BLaER1 treated with 17β-estradiol and CSF1 and Interleukin-3, amounts not matched to agents 10 nM and 100 nM (cell line): ENCODE results near the gene DYNC1H1.

Experiments used
- H3K27ac ChIP-seq, 11 experiments: shearing (Covaris generic); formaldehyde crosslinking; 2 replicates each; pipeline ENCODE4 v1.8.1; 2022
- H3K27me3 ChIP-seq, 11 experiments: shearing (Covaris generic); formaldehyde crosslinking; 2 replicates each; pipeline ENCODE4 v1.8.1; 2022
- H3K36me3 ChIP-seq, 11 experiments: shearing (Covaris generic); formaldehyde crosslinking; 2 replicates each; pipeline ENCODE4 v1.8.1; 2022
- H3K4me1 ChIP-seq, 10 experiments: shearing (Covaris generic); formaldehyde crosslinking; 2 replicates each; pipeline ENCODE4 v1.8.1; 2022
- H3K4me2 ChIP-seq, 11 experiments: shearing (Covaris generic); formaldehyde crosslinking; 2 replicates each; pipeline ENCODE4 v1.8.1; 2022
- H3K4me3 ChIP-seq, 10 experiments: shearing (Covaris generic); formaldehyde crosslinking; 2 replicates each; pipeline ENCODE4 v1.8.1; 2022
- H3K9ac ChIP-seq, 11 experiments: shearing (Covaris generic); formaldehyde crosslinking; 2 replicates each; pipeline ENCODE4 v1.8.1; 2022
- H3K9me3 ChIP-seq, 11 experiments: shearing (Covaris generic); formaldehyde crosslinking; replicated peaks in 1 of 11; 2 replicates each; pipeline ENCODE4 v1.8.1; 2022
- H4K20me1 ChIP-seq, 11 experiments: shearing (Covaris generic); formaldehyde crosslinking; 2 replicates each; pipeline ENCODE4 v1.8.1; 2022
- Cebpa-rat ChIP-seq, 11 experiments: shearing (Covaris generic); IDR thresholded peaks; 2 replicates each; pipeline ENCODE4 v1.8.1; 2022

The DYNC1H1 gene

DNA sequence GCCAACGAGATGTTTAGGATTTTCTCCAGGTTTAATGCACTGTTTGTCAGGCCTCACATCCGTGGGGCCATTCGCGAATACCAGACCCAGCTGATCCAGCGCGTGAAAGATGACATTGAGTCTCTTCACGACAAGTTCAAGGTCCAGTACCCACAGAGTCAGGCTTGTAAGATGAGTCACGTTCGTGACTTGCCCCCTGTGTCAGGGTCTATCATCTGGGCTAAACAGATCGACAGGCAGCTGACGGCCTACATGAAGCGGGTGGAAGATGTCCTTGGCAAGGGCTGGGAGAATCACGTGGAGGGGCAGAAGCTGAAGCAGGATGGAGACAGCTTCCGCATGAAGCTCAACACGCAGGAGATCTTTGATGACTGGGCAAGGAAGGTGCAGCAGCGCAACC lies 21.6 kb downstream of the DYNC1H1 start:
- no peak for TF ChIP-seq Cebpa-rat (IDR thresholded peaks at IDR 0.05)
- H4K20me1 ChIP-seq: peaks cover 46 to 88% (median 76%) of the 10 kb centered on the region in 11 experiments; a peak in 20 of 22 replicates

GRCh38 chr14:101986953-101987352 lies 22.6 kb downstream of the DYNC1H1 start:
- Histone ChIP-seq H4K20me1 (peaks cover 54 to 91% (median 83%) of the 10 kb centered on the region in 11 experiments), H3K4me2 (no peak overlapping the region), H3K36me3 (peaks cover 99 to 100% (median 100%) of the 10 kb centered on the region in 11 experiments), H3K4me3 (no peak overlapping the region), H3K9ac (no peak overlapping the region), H3K27ac (no peak overlapping the region), H3K4me1 (peaks cover 0 to 20% (median 14%) of the 10 kb centered on the region in 10 experiments; a peak in 18 of 20 replicates), H3K27me3 (no peaks in the 10 kb centered on the region), H3K9me3 (no peaks in the 10 kb centered on the region)
- TF ChIP-seq Cebpa-rat (IDR thresholded peaks at IDR 0.05): no peak

More for the DNA sequence above, 21.6 kb downstream of the DYNC1H1 start:
- H3K27ac ChIP-seq: no peak overlapping the region
- H3K27me3 ChIP-seq: no peaks in the 10 kb centered on the region
- H3K36me3 ChIP-seq: peaks cover 99 to 100% (median 100%) of the 10 kb centered on the region in 11 experiments
- H3K9me3 ChIP-seq: no peaks in the 10 kb centered on the region
- H3K4me1 ChIP-seq: peaks cover 2 to 11% (median 5%) of the 10 kb centered on the region in 10 experiments
- no peak overlapping the region for H3K9ac ChIP-seq
- no peak overlapping the region for H3K4me2 ChIP-seq
- no peak overlapping the region for H3K4me3 ChIP-seq

DNA sequence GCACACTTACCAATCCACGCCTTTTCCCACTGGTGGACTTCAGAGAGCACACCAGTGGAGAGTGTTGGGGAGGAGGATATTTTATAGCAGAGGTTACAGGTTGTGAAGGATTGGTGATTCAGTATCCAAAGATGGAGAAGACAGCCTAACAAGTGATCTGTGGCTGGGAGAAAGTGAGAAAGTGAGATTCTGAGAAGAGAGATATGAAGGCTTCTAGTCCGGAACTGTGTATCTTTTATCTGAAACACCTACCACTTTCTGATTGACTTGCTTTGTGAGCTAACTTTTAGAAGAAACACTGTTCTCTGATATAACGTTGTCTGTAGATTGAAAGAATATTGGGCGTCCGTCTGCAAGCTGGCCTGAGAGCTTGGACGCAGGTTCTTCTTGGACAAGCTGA lies 24.0 kb downstream of the DYNC1H1 start:
- H3K4me3 ChIP-seq: no peak overlapping the region
- no peaks in the 10 kb centered on the region for H3K27me3 ChIP-seq
- H3K4me2 ChIP-seq: no peak overlapping the region
- peaks cover 97 to 100% (median 100%) of the 10 kb centered on the region in 11 experiments for H3K36me3 ChIP-seq
- H4K20me1 ChIP-seq: peaks cover 66 to 100% (median 93%) of the 10 kb centered on the region in 11 experiments
- no peak overlapping the region for H3K9ac ChIP-seq
- H3K4me1 ChIP-seq: peaks cover 12 to 34% (median 26%) of the 10 kb centered on the region in 10 experiments
- H3K9me3 ChIP-seq: no peaks in the 10 kb centered on the region
- H3K27ac ChIP-seq: no peak overlapping the region
- no peak for TF ChIP-seq Cebpa-rat (IDR thresholded peaks at IDR 0.05)

GRCh38 chr14:101991352-101991751 lies 27.0 kb downstream of the DYNC1H1 start:
- Histone ChIP-seq H3K4me3 (no peak overlapping the region), H3K4me2 (peak overlapping the region in 8 of 11 experiments; percentile 7 to 69 (median 60); a peak in 13 of 22 replicates), H3K9ac (peak overlapping the region in 4 of 11 experiments; percentile 16 to 34 (median 26); a peak in 3 of 22 replicates), H3K27ac (peak overlapping the region in 2 of 11 experiments; percentile 12 to 50; a peak in 3 of 22 replicates), H3K36me3 (peaks cover 97 to 100% (median 100%) of the 10 kb centered on the region in 11 experiments), H3K4me1 (peaks cover 12 to 34% (median 26%) of the 10 kb centered on the region in 10 experiments), H3K9me3 (no peaks in the 10 kb centered on the region), H3K27me3 (no peaks in the 10 kb centered on the region), H4K20me1 (peaks cover 56 to 86% (median 80%) of the 10 kb centered on the region in 11 experiments)
- TF ChIP-seq Cebpa-rat (IDR thresholded peaks at IDR 0.05): no peak

GRCh38 chr14:101992708-101993107 lies 28.3 kb downstream of the DYNC1H1 start:
- peaks cover 51 to 86% (median 79%) of the 10 kb centered on the region in 11 experiments for H4K20me1 ChIP-seq
- H3K4me3 ChIP-seq: no peak overlapping the region
- peak overlapping the region in 5 of 11 experiments; percentile 0 to 44 (median 8); a peak in 4 of 22 replicates for H3K27ac ChIP-seq
- no peaks in the 10 kb centered on the region for H3K9me3 ChIP-seq
- TF ChIP-seq Cebpa-rat (IDR thresholded peaks at IDR 0.05): no peak
- H3K36me3 ChIP-seq: peaks cover 97 to 100% (median 100%) of the 10 kb centered on the region in 11 experiments
- H3K4me1 ChIP-seq: peaks cover 12 to 34% (median 26%) of the 10 kb centered on the region in 10 experiments
- peak overlapping the region in 10 of 11 experiments; percentile 10 to 69 (median 56); a peak in 18 of 22 replicates for H3K4me2 ChIP-seq
- no peaks in the 10 kb centered on the region for H3K27me3 ChIP-seq
- peak overlapping the region in 2 of 11 experiments; percentile 5 to 11; a peak in 2 of 22 replicates for H3K9ac ChIP-seq

DNA sequence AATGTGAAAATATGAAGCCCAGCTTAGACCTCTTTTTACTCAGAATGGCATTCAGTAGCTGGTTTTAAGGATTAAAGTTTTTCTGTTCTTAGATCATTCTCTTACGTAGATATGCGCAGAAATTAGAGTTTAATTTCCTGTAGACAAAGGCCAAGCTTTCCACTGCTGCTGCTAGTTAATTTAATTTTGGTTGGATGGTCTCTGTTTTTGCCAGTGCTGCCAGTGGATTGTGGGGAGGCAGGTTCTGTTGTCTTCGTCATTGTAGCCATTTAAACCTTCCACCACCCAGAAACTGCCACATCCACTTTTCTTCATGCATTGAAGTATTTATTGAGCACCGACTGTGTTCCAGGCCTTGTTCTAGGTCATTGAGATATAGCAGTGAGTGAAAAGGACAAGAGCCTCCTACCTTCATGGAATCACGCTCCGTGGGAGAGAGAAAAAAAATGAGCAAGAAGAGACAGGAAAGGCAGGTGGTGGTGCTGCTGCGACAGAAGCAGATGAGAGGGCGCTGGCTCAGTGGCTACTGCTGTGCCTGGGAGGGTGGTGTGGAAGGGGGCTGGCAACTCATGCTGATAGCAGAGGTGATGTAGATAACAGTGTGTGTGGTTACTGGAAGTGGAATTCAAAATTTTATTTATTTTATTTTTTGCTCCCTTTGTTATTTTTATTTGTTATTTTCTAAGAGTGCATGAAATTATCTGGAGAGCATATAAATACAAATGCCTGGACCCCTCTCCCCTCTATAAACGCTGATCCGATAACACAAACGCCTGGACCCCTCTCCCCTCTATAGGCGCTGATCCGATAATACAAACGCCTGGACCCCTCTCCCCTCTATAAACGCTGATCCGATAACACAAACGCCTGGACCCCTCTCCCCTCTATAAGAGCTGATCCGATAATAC lies 33.3 kb downstream of the DYNC1H1 start:
- Histone ChIP-seq H3K9ac (no peak overlapping the region), H3K4me1 (peaks cover 4 to 8% (median 6%) of the 10 kb centered on the region in 10 experiments; a peak in 18 of 20 replicates), H3K9me3 (no peaks in the 10 kb centered on the region), H3K4me3 (no peak overlapping the region), H3K27ac (no peak overlapping the region), H4K20me1 (peaks cover 38 to 77% (median 59%) of the 10 kb centered on the region in 11 experiments; a peak in 21 of 22 replicates), H3K4me2 (no peak overlapping the region), H3K27me3 (no peaks in the 10 kb centered on the region), H3K36me3 (peaks cover 97 to 100% (median 100%) of the 10 kb centered on the region in 11 experiments)
- no peak for TF ChIP-seq Cebpa-rat (IDR thresholded peaks at IDR 0.05)

GRCh38 chr14:102000902-102001301 lies 36.5 kb downstream of the DYNC1H1 start:
- H3K4me1 ChIP-seq: peaks cover 0 to 5% (median 0%) of the 10 kb centered on the region in 10 experiments; a peak in 1 of 20 replicates
- H4K20me1 ChIP-seq: peaks cover 26 to 69% (median 49%) of the 10 kb centered on the region in 11 experiments; a peak in 20 of 22 replicates
- H3K9ac ChIP-seq: no peak overlapping the region
- no peak overlapping the region for H3K4me2 ChIP-seq
- peaks cover 97 to 100% (median 100%) of the 10 kb centered on the region in 11 experiments for H3K36me3 ChIP-seq
- H3K9me3 ChIP-seq: no peaks in the 10 kb centered on the region
- H3K27ac ChIP-seq: no peak overlapping the region
- H3K27me3 ChIP-seq: no peaks in the 10 kb centered on the region
- no peak for TF ChIP-seq Cebpa-rat (IDR thresholded peaks at IDR 0.05)
- H3K4me3 ChIP-seq: no peak overlapping the region

DNA sequence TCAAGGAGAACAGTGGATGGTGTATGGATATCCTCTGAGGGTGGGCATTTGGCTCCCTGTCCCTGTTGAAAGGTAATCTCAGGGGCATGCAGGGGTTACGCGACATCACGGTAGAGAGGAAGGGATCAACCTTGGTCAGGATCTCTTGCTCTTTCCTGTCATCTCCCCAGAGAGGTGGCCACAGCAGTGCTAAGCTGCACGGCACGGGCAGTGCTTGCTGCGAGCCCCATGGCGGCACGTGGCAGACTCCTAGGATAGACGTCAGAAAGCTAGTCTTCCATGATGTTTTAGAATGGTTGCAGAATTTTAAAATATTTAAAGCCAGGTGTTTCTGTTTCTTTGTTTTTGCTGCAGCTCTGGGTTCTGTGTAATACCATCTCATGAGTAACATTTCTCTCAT lies 41.0 kb downstream of the DYNC1H1 start:
- H3K27ac ChIP-seq: no peak overlapping the region

DNA sequence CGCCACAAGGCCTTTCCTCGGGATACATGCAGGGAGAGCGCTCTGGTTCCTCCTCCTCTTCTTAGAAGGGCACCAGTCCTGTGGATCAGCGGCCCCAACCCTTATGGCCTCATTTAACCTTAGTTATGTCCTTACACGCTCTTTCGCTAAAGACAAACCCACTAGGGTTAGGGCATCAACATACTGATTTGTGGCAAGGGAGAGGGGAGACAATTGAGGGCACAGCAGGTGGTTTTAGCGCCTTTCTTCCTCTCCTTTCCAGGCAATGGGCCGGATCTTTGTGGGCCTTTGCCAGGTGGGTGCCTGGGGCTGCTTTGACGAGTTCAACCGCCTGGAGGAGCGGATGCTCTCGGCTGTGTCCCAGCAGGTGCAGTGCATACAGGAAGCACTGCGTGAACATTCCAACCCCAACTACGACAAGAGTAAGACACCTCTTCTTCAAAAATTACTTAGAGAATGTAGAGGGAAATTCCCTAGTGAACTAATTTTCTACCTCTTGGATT lies 43.6 kb downstream of the DYNC1H1 start:
- Histone ChIP-seq H3K9ac (no peak overlapping the region), H3K4me2 (no peak overlapping the region), H3K27me3 (no peaks in the 10 kb centered on the region), H3K4me1 (no peaks in the 10 kb centered on the region), H3K36me3 (peaks cover 99 to 100% (median 100%) of the 10 kb centered on the region in 11 experiments), H4K20me1 (peaks cover 0 to 57% (median 11%) of the 10 kb centered on the region in 11 experiments; a peak in 10 of 22 replicates), H3K4me3 (no peak overlapping the region), H3K9me3 (no peaks in the 10 kb centered on the region), H3K27ac (no peak overlapping the region)
- TF ChIP-seq Cebpa-rat (IDR thresholded peaks at IDR 0.05): no peak

More for the DNA sequence above, 41.0 kb downstream of the DYNC1H1 start:
- no peak for TF ChIP-seq Cebpa-rat (IDR thresholded peaks at IDR 0.05)
- no peak overlapping the region for H3K9ac ChIP-seq
- no peak overlapping the region for H3K4me3 ChIP-seq
- H4K20me1 ChIP-seq: peaks cover 0 to 48% (median 13%) of the 10 kb centered on the region in 11 experiments; a peak in 9 of 22 replicates
- peaks cover 99 to 100% (median 100%) of the 10 kb centered on the region in 11 experiments for H3K36me3 ChIP-seq
- no peak overlapping the region for H3K4me2 ChIP-seq
- H3K9me3 ChIP-seq: no peaks in the 10 kb centered on the region
- H3K27me3 ChIP-seq: no peaks in the 10 kb centered on the region
- no peaks in the 10 kb centered on the region for H3K4me1 ChIP-seq
